EH (cell line): ENCODE results near the gene KIFC3.
"Not testable (repeated sequence)": the region's sequence is repeated elsewhere in the genome, so short reads cannot be mapped to it uniquely, and the experiment has no call there.

ENCODE experiments used
- DNase-seq: peaks from one replicate; pipeline ENCODE4 v3.0.0-alpha.2; 2015; ENCODE audit warnings: low read depth

The KIFC3 gene

DNA sequence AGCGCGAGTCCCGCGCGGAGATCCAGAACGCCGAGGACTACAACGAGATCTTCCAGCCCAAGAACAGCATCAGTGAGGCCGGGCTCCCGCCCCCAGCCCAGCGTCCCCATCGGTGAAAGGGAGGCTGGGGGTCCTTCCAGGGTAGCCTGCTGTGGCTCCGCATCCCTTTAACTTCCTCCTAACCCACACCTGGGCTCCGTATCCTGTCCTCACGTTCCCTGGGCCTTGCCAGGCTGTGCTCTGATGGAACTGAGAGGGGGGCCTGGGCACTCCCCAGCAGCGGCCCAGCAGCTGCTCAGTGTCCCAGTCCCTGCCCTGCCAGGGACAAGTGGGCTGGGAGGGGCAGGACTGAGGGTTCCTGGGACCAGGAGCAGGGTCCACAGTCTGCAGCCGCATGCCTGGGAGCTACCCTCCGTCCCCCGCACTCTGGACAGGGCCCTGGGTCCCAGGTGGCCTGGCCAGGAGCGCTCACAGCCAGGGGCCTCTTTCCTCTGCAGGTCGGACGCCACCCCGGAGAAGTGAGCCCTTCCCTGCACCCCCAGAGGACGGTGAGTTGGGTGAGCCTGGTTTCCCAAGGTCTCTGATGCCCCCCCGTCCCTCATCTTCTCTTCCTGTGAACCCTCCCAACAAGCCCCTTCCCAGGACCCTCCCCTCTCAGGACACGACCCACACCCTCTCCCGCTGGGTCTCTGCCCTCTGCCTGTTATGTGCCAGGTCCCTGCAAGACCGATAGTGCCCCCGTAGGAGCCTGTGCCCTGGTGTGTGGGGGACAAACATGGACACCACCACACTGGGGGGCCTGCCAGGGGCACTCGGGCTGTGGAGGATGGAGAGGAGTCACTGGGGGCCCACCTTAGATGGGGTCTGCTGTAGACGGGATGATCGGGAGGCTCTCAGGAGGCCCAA, 48.6 kb downstream of the KIFC3 start:
- DNase-seq: no peak

DNA sequence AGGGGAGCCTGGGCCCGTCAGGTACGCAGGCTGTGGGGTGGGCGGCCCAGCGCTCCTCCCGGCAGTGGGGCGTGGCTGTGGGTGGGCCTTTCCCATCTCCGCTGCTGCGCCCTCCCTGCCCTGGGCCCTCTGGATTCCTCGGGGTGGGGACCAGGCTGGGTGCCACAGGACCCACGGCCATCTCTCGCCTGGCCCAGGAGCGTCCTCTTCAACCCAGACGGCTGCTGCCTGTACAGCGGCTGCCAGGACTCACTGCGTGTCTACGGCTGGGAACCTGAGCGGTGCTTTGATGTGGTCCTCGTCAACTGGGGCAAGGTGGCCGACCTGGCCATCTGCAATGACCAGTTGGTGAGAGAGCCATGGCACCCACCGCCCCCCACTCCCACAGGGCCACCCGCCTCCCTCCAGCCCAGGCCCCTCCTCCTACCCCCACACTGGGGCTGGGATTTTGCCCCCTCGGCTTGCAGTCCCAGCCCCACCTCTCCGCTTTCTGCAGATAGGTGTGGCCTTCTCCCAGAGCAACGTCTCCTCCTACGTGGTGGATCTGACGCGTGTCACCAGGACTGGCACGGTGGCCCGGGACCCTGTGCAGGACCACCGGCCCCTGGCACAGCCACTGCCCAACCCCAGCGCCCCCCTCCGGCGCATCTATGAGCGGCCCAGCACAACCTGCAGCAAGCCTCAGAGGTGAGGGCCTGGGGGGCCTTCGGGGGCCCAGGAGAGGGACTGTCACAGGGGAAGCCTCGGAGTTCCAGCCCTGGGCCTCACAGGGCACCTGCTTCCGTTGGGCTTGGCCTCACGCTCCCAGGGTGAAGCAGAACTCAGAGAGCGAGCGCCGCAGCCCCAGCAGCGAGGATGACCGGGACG, 49.5 kb downstream of the KIFC3 start:
- DNase-seq: no peak

DNA sequence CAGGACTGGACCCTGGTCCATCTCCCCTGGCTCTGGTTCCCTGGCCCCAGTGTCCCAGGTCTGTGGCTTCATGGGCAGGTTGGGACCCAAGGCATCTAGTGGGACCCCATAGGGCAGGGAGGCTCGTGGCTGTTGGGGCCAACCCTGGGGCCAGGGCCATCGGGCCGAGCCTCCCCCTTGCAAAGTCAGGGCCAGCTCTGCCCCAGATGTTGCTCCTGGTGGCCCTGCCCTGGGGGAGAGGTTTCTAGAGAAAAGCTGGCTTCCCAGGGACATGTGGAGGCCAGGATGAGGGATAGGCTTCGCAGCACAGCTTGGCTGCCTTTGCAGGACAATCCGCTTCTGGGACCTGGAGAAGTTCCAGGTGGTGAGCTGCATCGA, 50.1 kb downstream of the KIFC3 start:
- no peak for DNase-seq

DNA sequence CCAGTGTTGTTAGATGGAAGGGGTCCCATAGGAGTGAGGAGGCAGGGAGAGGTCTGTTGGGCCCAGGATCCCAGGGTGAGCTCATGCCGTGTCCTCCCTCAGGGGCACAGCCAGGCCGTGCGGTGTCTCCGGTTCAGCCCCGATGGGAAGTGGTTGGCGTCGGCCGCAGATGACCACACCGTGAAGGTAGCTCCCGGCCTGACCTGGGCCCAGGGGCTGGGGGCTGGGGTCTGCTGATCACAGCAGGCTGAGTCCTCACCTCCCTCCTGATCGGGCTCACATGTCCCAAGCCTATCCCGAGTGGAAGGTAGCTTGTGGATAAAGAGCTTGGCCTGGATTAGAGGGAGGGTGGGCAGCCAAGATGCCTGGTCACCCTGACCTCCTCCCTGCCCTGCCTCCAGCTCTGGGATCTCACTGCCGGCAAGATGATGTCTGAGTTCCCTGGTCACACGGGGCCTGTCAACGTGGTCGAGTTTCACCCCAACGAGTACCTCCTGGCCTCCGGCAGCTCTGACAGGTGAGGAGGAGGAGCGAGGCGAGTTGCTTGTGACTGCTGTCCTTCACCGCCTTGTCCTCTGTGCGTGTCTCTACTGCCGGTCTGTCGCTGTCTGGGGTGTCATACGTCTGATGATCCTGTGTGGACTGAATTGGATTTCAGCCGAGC, 50.6 kb downstream of the KIFC3 start:
- DNase-seq: no peak

DNA sequence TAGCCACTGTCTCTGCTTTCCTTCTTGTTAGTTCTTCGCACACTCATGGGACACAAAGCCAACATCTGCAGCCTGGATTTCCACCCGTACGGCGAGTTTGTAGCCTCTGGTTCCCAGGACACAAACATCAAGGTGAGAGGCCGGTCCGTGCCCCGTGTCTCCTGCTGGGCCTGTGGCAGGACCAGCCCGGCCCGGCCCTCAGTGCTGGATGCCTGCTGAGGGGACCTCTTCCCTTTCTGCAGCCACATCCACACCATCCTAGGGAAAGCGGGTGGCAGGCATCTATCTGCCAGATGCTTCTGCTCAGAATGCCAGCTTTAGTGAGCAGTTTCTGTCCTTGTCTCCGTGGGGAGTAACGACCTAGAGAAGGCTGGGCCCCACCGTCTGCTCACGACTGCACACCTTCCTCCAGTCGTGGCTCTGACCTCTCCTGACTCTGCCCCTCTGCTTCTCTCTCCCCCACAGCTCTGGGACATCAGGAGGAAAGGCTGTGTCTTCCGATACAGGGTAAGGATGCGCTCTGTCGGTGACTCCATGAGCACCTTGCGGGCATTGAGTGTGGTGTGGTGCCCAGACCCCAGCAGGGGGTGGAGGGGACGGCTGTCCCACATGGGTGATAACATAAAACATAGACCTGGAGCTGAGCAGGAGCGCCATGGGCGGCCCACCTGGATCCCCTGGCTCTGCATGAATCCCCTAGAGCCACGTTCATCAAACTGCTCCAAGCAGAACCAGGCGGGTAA, 51.3 kb downstream of the KIFC3 start:
- no peak for DNase-seq

DNA sequence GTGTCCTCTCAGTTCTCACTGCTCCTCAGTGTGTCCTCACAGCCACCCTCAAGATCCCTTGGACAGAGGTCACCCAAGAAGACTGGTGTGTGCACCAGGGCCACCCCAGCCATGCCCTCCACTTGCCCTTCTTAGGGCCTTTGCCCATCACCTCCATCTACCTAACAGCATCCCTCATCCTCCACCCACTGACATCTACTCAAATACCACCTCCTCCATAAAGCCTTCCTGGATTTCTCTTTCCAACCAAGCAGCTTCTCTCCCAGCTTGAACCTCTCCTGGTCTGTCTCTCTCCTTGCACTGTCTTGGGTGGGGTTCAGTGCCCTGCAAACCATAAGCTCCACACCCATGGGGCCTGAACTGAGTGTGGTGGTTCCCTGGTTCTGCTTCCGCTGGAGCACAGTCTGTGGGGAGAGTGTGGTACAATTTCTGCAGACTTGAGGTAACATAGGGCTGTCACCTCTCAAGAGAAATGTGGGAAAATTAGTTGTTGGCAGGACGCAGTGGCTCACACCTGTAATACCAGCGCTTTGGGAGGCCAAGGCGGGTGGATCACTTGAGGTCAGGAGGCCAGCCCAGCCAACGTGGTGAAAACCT, 52.3 kb downstream of the KIFC3 start:
- no peak for DNase-seq

DNA sequence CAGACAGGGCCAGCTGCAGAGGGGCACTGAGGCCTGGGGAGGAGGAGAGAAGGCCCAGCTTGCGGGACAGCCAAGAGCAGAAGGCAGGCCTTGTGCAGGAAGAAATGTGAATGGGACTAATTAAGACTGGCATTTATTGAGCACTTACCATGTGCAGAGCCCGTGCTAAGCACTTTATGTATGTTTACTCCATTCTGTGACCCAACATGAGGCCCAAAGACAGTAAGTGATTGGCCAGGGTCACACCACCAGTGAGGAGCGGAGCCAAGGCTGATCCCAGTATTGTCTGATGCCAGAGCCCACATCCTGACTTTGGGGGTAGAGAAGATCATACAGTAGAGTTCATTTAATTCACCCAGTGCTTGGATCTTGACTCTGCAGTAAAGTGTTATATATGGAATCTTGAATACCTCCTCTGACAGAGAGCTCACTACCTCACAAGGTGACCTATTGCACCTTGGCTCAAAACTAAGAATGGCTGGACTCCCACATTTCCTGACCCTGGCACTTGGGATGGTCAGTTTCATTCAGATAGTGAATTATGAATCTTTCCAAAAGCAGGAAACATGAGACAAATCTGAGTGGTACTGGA, 53.1 kb downstream of the KIFC3 start:
- peak; percentile 52 for DNase-seq

DNA sequence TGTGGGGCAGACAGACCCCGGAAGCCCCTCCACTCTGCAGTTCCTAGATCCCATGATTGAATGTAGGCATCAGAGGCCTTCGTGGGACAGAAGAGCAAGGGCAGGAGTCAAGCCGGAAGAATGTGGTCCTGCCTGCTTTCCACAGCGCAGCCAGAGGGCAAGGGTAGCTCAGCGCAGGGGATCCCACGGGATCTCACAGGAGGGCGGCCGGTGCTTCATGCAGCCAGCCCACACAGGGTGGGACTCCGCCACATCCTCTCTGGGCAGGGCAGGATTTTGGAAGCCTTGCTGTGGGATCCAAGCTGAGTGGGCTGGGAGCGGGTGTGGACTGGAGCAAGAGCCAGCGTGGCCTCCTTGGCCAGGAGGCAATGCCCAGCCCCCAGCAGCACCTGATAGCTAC, 53.7 kb downstream of the KIFC3 start:
- DNase-seq: no peak

DNA sequence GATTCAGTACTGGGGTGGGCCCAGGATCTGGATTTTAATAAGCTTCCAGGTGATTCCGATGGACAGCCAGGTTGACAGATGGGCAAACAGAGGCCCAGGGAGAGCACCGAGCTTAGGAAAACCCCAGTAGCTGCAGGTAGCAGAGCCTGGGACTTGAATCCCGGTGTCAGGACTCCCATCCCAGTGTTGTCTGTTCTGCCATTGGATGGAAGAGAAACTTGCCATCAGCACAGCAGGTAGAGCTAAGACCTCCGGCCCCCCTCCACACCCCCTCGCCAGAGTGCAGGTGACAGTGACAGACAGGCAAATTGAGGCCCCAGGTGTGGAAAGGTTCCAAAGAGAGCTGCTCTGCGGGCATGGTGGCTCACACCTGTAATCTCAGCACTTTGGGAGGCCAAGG, 54.3 kb downstream of the KIFC3 start:
- no peak for DNase-seq

DNA sequence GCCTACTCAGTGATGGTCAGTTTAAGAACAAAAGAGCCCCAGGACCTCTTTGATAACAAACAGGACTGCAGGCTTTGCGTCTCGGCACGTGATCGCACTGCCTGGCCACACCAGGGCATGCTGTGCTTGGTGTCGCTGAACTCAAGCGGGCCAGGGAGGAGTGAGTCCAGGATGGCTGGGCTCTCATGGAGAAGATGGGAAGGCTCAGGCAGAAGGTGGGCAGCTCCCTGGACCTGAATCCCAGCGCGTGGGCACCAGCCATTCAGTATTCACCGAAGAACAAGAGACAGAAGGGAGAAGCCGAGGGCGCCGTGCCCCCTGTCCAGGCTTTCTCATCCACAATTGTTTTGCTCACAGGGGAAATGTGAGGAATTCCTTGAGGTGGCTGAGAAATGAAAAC, 54.8 kb downstream of the KIFC3 start:
- no peak for DNase-seq

DNA sequence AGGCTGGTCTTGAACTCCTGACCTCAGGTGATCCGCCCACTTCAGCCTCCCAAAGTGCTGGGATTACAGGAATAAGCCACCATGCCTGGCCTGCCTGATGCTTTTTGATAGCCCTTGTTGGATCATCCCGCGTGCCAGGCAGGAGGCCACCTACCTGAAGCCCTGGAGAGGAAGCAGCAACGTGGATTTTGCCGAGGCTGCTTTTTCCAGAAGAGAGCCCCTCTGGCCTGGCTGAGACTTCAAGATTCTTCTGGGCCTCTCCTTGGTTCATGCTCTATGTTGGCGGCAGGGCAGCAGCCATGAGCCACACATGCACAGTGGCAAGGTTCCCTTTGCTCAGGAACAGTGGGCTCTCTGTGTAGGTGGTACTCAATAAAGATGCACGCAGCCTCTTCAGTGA, 55.2 kb downstream of the KIFC3 start:
- no peak for DNase-seq

DNA sequence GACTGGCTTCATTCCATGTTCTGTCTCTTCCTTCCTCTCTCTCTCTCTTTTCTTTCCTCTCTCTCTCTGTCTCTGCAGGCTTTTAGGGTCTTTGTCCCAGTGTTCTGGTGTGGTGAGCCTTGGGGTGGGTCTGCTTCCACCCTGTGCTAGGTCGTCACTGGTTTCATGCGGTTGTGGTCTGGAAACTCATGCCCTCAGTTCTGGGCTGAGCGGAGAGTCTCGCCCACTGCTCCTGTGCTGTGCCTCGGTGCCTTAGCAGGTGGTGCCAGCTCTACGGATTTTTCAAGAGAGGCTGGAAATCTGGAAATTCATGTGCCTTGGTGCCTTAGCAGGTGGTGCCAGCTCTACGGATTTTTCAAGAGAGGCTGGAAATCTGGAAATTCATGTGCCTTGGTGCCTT, 56.0 kb downstream of the KIFC3 start:
- DNase-seq: not testable (repeated sequence)

DNA sequence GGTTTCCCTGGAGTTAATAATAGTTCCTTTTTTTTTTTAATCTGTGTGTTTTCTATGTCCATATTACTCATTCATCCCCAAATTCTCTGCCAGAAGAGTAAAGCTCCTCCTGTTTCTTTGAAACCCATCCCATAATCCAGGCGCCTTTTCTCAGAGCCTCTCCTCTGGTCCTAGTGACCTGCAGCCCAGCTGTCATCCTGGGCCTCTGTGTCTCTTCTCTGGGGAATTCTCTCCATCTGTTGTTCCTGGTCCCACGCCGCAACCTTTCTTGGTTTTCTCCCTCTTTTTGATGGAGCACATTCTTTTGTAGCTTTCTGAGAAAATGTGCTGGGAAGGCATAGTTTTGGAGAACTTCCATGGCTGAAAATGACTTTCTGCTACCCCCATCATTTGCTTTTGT, 56.5 kb downstream of the KIFC3 start:
- no peak for DNase-seq

DNA sequence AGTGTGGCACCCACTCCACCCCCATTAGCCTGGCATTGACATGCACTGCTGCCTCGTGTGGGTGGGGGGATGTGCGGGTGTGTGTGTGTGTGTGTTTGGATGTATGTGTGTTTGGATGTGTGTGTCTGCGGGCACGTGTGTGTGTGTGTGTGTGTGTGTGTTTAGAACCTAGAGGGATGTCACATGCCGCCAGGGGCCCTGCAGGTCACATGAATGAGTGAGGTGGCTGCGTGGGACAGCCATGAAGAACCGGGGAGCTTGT, 57.7 kb downstream of the KIFC3 start:
- no peak for DNase-seq

DNA sequence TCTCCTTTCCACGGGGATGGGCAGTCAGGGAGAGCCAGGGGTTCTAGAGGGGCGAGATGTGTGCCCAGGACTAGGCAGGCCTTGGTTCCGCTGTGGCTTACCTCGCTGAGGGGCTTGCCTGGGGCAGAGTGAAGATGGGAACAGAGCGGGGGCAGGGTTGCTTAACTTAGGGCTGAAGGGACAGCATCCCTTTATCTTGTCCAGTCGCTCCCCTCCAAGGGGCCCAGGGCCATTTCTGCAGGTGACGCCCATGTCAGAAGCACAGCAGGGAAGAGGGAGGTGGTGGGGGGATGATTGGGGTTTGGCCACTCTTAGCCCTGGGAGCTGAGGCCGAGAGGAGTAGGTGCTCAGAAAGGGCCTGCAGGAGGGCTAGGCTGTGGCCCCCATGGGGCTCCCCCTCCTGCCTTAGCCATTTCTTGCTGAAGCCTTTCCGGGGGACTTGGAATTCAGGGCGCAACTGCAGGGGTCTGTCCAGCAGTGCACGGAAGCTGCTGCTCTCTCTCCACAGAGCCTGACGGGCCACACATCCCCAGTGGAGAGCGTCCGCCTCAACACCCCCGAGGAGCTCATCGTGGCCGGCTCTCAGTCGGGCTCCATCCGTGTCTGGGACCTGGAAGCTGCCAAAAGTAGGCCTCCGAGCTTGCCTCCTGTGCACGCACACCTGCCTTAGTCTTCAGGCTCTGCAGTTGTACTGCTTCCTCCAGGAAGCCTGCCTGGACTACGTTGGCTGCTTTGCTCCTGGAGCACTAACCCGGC, 58.2 kb downstream of the KIFC3 start:
- no peak for DNase-seq

DNA sequence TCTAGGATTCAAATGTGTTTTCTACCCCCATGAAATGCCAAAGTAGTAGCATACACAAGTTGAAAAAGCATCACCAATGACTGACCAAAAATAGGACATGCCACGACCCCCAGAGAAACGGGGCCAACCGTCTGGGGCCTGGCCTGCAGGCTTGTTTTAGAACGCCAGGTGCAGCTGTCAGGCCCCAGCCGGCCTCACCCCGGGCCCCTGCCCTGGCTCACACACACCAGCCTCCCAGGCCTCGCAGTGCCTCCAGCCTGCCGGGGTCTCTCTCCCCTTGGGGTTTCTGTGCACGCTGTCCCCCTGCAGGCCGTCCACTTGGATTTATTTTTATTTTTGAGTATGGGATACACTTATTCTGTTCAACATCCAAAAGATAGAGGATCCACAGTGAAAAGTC, 58.8 kb downstream of the KIFC3 start:
- no peak for DNase-seq

DNA sequence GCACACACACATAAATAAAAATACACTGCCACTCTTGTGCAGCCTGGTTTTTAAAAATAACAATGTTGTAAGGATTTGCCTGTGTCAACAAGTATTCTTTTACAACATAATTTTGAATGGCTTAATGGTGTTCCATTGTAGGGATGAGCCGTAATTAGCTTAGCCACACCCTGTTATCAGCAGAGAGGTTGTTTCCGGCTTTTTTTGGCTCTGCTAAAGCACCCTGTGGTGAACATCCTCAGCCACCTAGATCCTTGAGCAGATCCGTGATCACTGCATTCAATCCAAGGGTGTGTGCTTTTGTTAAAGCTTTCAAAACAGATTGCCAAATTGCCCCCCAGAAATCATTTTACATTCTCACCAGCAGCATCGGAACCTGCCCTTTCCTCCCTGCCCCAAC, 59.7 kb downstream of the KIFC3 start:
- no peak for DNase-seq

DNA sequence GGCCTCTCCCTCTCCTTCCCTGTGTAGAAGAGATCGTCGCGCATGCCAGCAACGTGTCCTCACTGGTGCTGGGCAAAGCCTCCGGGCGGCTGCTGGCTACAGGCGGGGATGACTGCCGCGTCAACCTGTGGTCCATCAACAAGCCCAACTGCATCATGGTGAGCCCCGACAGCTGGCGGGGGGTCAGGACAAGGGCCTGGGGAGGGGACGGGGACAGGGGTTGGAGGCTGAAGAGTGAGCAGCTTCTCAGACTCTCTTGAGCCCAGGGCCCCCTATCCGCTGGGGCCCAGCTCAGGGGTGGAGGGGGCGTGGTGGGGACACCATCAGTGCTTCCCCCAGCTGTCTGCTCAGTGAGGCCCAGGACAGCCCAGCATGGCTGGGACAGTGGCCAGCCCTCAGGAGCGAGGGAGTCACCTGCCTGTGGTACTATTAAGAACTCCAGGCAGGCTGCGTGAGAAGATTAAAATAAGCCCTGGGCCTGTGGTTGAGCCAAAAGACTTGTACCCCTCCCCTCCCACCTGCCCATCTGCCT, 60.6 kb downstream of the KIFC3 start:
- DNase-seq: no peak

DNA sequence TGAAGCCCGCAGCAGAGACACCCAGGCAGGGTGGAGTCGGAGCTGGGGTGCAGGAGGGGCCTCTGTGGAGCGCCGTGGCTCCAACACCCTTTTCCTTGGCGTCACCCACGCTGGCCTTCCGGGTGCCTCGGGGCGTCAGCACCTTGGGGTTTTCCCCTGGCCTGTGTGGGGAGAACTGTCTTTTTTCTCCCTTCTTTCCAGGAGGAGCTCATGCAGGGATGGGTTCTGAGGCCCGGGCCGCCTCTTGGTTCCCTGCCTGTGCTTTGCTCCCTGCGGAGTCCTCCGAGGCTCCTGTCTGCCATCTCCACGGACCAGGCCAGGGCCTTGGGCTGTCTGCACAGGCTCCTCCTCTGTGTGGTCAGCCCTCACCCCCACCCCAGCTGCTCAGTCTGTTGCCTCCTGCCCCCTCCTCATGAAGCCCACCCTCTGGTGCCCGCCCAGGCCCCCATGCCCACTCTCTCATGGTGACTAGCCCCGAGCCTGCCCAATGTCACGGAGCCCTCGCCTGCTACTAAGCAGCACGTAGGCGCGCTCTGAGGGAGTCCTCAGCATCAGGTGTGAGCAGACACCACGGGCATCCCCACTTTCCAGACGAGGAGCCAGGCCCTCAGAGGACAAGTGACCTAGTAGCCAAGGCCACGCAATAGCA, 61.7 kb downstream of the KIFC3 start:
- DNase-seq: no peak
